Osteoblast (primary cell): ENCODE results near the gene EYA4. TPM values are rescaled to one million over a fixed set of nuclear protein-coding genes. Genes with fewer than 3 reads are reported as not detected.

ENCODE experiments used
- DNase-seq: peaks from one replicate; pipeline ENCODE4 v3.0.0; 2011; ENCODE audit warnings: low spot score, mixed read lengths; ENCODE audit not compliant: insufficient read length; ENCODE audit errors: missing footprints
- H2AFZ ChIP-seq: 2 replicates; pipeline ENCODE4 v1.6.0; 2011; ENCODE audit warnings: mild to moderate bottlenecking, low read length
- H3K27ac ChIP-seq: 2 replicates; pipeline ENCODE4 v1.5.1; 2011; ENCODE audit warnings: mild to moderate bottlenecking, low read depth, low read length, moderate library complexity
- H3K27me3 ChIP-seq: 2 replicates; pipeline ENCODE4 v1.6.0; 2012; ENCODE audit warnings: mild to moderate bottlenecking, control low read depth, inconsistent platforms, low read length, moderate library complexity; ENCODE audit not compliant: insufficient read depth
- H3K36me3 ChIP-seq: 2 replicates; pipeline ENCODE4 v1.5.1; 2011; ENCODE audit warnings: mild to moderate bottlenecking, low read length, control low read depth, moderate library complexity; ENCODE audit not compliant: insufficient read depth
- H3K4me1 ChIP-seq: 2 replicates; pipeline ENCODE4 v1.5.1; 2011; ENCODE audit warnings: mild to moderate bottlenecking, low read length, control low read depth, moderate library complexity; ENCODE audit not compliant: insufficient read depth
- H3K4me2 ChIP-seq: 2 replicates; pipeline ENCODE4 v1.6.0; 2011; ENCODE audit warnings: mild to moderate bottlenecking, low read length; ENCODE audit not compliant: insufficient read depth
- H3K4me3 ChIP-seq: fragments of 200-600 bp; sonication (generic); 3 replicates; pipeline ENCODE4 v1.5.1; 2012; ENCODE audit warnings: mild to moderate bottlenecking, low read length, inconsistent platforms; ENCODE audit not compliant: insufficient read depth
- H3K79me2 ChIP-seq: 2 replicates; pipeline ENCODE4 v1.6.0; 2012; ENCODE audit warnings: mild to moderate bottlenecking, low read length, control low read depth, inconsistent platforms; ENCODE audit not compliant: insufficient read depth
- H3K9me3 ChIP-seq: 2 replicates; pipeline ENCODE4 v1.5.1; 2011; ENCODE audit warnings: low read depth, low read length, control low read depth
- H4K20me1 ChIP-seq: 2 replicates; pipeline ENCODE4 v1.6.0; 2012; ENCODE audit warnings: mild to moderate bottlenecking, low read length, control low read depth; ENCODE audit not compliant: insufficient read depth
- CTCF ChIP-seq: IDR thresholded peaks from 2 replicates; pipeline ENCODE4 v1.5.1; 2011; ENCODE audit warnings: mild to moderate bottlenecking, low read depth, low read length, moderate library complexity; ENCODE audit errors: extremely low read depth
- total RNA-seq: library from RNA; depleted of rRNA; stranded (reverse); fragments of >200 nt; gene quantifications from 2 replicates; pipeline ENCODE4 v1.2.3, GENCODE V29; 2012

Gene EYA4
- total RNA-seq, 1 donor, result 35.5 TPM

- no peak overlapping the region for H2AFZ ChIP-seq
- H3K36me3 ChIP-seq, result no peaks in the 10 kb centered on the region
- no peak overlapping the region for H3K4me2 ChIP-seq
- H3K27ac ChIP-seq, result no peak overlapping the region
- H3K4me3 ChIP-seq, result no peak overlapping the region
- no peaks in the 10 kb centered on the region for H3K9me3 ChIP-seq
- H3K79me2 ChIP-seq, result no peaks in the 10 kb centered on the region
- TF ChIP-seq CTCF, result no peak
- no peaks in the 10 kb centered on the region for H3K4me1 ChIP-seq
- no peaks in the 10 kb centered on the region for H3K27me3 ChIP-seq
- no peak for DNase-seq
- H4K20me1 ChIP-seq, result no peaks in the 10 kb centered on the region
Measured at GRCh38 chr6:133432021-133432989, 191.1 kb downstream of the EYA4 start.

GRCh38 chr6:133435065-133435728 lies 194.0 kb downstream of the EYA4 start:
- H3K9me3 ChIP-seq, result no peaks in the 10 kb centered on the region
- H3K36me3 ChIP-seq, result no peaks in the 10 kb centered on the region
- no peak for TF ChIP-seq CTCF
- no peaks in the 10 kb centered on the region for H4K20me1 ChIP-seq
- no peak for DNase-seq
- no peaks in the 10 kb centered on the region for H3K27me3 ChIP-seq
- H3K4me1 ChIP-seq, result no peaks in the 10 kb centered on the region
- H3K27ac ChIP-seq, result no peak overlapping the region
- no peaks in the 10 kb centered on the region for H3K79me2 ChIP-seq
- H2AFZ ChIP-seq, result no peak overlapping the region
- H3K4me2 ChIP-seq, result no peak overlapping the region
- H3K4me3 ChIP-seq, result no peak overlapping the region

- no peak for TF ChIP-seq CTCF
- Histone ChIP-seq H3K9me3 (no peaks in the 10 kb centered on the region), H4K20me1 (no peaks in the 10 kb centered on the region), H3K4me3 (no peak overlapping the region), H3K27me3 (no peaks in the 10 kb centered on the region), H3K79me2 (no peaks in the 10 kb centered on the region), H3K4me1 (no peaks in the 10 kb centered on the region), H2AFZ (no peak overlapping the region), H3K27ac (no peak overlapping the region), H3K36me3 (no peaks in the 10 kb centered on the region), H3K4me2 (no peak overlapping the region)
- DNase-seq, result no peak
Measured at GRCh38 chr6:133436652-133437051, 195.5 kb downstream of the EYA4 start.

GRCh38 chr6:133441491-133441890 lies 200.3 kb downstream of the EYA4 start:
- H3K4me3 ChIP-seq, result no peak overlapping the region
- no peak overlapping the region for H2AFZ ChIP-seq
- no peak for DNase-seq
- TF ChIP-seq CTCF, result no peak
- H3K4me2 ChIP-seq, result no peak overlapping the region
- H3K79me2 ChIP-seq, result no peaks in the 10 kb centered on the region
- no peaks in the 10 kb centered on the region for H3K4me1 ChIP-seq
- no peak overlapping the region for H3K27ac ChIP-seq
- no peaks in the 10 kb centered on the region for H3K9me3 ChIP-seq
- H4K20me1 ChIP-seq, result no peaks in the 10 kb centered on the region
- no peaks in the 10 kb centered on the region for H3K36me3 ChIP-seq
- H3K27me3 ChIP-seq, result no peaks in the 10 kb centered on the region
